Left ventricle myocardium inferior (tissue), 1 donor: ENCODE measurements around the gene HOXB13. TPM values are rescaled to one million over a fixed set of nuclear protein-coding genes. Genes with fewer than 3 reads are reported as not detected.
A peak's percentile ranks its signal among the peaks of the same experiment; 100 is the strongest.

Experiments used
- DNase-seq: peaks from one replicate; pipeline ENCODE4 v3.0.0-alpha.2; 2020
- H3K27ac ChIP-seq: fragments of 200-600 bp; replicated peaks from 2 replicates; pipeline ENCODE4 v1.8.0; 2021
- H3K27me3 ChIP-seq: fragments of 200-600 bp; 2 replicates; pipeline ENCODE4 v1.8.0; 2021; ENCODE audit warnings: low read depth
- H3K36me3 ChIP-seq: fragments of 200-600 bp; 2 replicates; pipeline ENCODE4 v1.8.0; 2021
- H3K4me1 ChIP-seq: fragments of 200-600 bp; 2 replicates; pipeline ENCODE4 v1.8.0; 2021
- H3K4me3 ChIP-seq: fragments of 200-600 bp; 2 replicates; pipeline ENCODE4 v1.8.0; 2021; ENCODE audit warnings: mild to moderate bottlenecking, moderate library complexity
- H3K9me3 ChIP-seq: fragments of 200-600 bp; replicated peaks from 2 replicates; pipeline ENCODE4 v1.8.0; 2021
- CTCF ChIP-seq: fragments of 200-600 bp; IDR thresholded peaks from 2 replicates; pipeline ENCODE4 v1.8.0; 2021; ENCODE audit warnings: antibody characterized with exemption, mild to moderate bottlenecking, borderline replicate concordance
- intact Hi-C: fragments of 100-400 bp; cut with micrococcal nuclease; formaldehyde crosslinking; loops from one replicate; pipeline ENCODE4 v1.11.0; 2022
- total RNA-seq: library from RNA; stranded (reverse); fragmentation: NEBNext Ultra II Directional; extraction: Animal tissue kit (Norgen Biotek cat#: 25700); gene quantifications from one replicate; pipeline ENCODE4 v1.2.1, GENCODE V29; 2021
- donor health status: DM: no; HTN: yes; CAD: no; lungs with severe emphysema.

Gene HOXB13
- total RNA-seq, 1 donor from 2014 or later, result not detected

GRCh38 chr17:48692049-48692448 is 36.5 kb downstream of the HOXB13 start:
- H3K27me3 ChIP-seq, result peaks cover 86% of the 10 kb centered on the region

GRCh38 chr17:48690655-48691054 is 37.9 kb downstream of the HOXB13 start:
- no peak for TF ChIP-seq CTCF
- peaks cover 8% of the 10 kb centered on the region for H3K9me3 ChIP-seq
- H3K4me3 ChIP-seq, result no peak overlapping the region
- no peak for DNase-seq
- intact Hi-C loops, result no loop called here
- no peaks in the 10 kb centered on the region for H3K4me1 ChIP-seq
- no peak overlapping the region for H3K27ac ChIP-seq
- H3K36me3 ChIP-seq, result no peaks in the 10 kb centered on the region
- H3K27me3 ChIP-seq, result peaks cover 81% of the 10 kb centered on the region

More at GRCh38 chr17:48692049-48692448, 36.5 kb downstream of the HOXB13 start:
- H3K4me3 ChIP-seq, result no peak overlapping the region
- H3K9me3 ChIP-seq, result peaks cover 8% of the 10 kb centered on the region
- no peak overlapping the region for H3K27ac ChIP-seq
- H3K4me1 ChIP-seq, result no peaks in the 10 kb centered on the region
- no peak for DNase-seq
- intact Hi-C loops, result no loop called here
- no peak for TF ChIP-seq CTCF
- no peaks in the 10 kb centered on the region for H3K36me3 ChIP-seq

DNA sequence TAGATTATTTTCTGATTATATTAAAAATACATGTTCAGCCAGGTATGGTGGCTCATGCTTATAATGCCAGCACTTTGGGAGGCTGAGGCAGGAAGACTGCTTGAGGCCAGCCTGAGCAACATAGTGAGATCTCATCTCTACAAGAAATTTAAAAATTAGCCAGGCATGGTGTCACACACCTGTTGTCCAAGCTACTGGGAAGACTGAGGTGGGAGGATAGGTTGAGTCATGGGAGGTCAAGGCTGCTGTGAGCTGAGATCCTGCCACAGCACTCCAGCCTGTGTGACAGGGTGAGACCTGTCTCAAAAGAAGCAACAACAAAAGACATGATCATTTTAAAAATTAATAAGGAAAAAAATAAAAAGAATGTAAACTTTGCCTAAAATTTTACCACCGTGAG is 46.9 kb downstream of the HOXB13 start:
- no peak overlapping the region for H3K4me3 ChIP-seq
- H3K27ac ChIP-seq, result no peak overlapping the region
- H3K36me3 ChIP-seq, result no peaks in the 10 kb centered on the region
- DNase-seq, result no peak
- no peaks in the 10 kb centered on the region for H3K9me3 ChIP-seq
- intact Hi-C loops, result no loop called here
- peaks cover 96% of the 10 kb centered on the region for H3K27me3 ChIP-seq
- no peak for TF ChIP-seq CTCF
- peaks cover 5% of the 10 kb centered on the region for H3K4me1 ChIP-seq

DNA sequence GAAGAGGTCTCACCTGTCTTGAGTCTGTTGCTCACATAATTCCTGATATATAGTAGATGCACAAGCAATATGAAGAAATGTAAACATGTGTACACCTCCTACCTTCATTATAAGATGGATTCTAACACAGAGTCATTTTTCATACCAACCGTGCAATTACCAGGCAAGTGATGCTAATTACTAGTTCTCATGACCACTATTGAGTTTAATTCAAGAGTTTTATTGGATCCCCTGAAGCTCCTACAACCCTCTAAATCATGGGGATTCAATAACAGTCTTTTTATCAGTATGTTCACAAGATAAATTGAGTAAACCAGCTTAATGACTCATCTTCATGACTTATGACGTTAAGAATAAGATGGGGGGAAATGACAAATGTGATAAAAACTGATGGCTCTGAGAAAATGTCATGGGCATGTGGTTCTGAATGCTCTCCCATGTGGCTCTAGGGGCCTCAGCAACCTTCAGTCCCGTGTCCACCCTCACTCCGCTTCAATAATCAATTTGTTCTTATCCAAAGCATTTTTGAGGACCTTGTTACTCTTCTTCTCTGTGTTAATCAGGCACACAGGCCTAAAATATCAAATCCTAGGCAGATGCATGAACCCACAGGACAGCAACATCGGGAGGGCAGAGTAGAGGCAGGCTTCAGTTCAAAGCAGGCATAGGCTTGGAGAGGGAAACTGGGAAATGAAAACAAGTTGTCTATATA is 49.0 kb downstream of the HOXB13 start:
- peaks cover 97% of the 10 kb centered on the region for H3K27me3 ChIP-seq
- H3K9me3 ChIP-seq, result no peaks in the 10 kb centered on the region
- no peak for TF ChIP-seq CTCF
- H3K4me3 ChIP-seq, result no peak overlapping the region
- H3K36me3 ChIP-seq, result no peaks in the 10 kb centered on the region
- DNase-seq, result no peak
- intact Hi-C loops, result loop anchor here (10.0 kb wide), 2 partner anchors 205 to 355 kb away; no protein-coding TSS in a partner anchor
- H3K27ac ChIP-seq, result no peak overlapping the region
- peaks cover 5% of the 10 kb centered on the region for H3K4me1 ChIP-seq

DNA sequence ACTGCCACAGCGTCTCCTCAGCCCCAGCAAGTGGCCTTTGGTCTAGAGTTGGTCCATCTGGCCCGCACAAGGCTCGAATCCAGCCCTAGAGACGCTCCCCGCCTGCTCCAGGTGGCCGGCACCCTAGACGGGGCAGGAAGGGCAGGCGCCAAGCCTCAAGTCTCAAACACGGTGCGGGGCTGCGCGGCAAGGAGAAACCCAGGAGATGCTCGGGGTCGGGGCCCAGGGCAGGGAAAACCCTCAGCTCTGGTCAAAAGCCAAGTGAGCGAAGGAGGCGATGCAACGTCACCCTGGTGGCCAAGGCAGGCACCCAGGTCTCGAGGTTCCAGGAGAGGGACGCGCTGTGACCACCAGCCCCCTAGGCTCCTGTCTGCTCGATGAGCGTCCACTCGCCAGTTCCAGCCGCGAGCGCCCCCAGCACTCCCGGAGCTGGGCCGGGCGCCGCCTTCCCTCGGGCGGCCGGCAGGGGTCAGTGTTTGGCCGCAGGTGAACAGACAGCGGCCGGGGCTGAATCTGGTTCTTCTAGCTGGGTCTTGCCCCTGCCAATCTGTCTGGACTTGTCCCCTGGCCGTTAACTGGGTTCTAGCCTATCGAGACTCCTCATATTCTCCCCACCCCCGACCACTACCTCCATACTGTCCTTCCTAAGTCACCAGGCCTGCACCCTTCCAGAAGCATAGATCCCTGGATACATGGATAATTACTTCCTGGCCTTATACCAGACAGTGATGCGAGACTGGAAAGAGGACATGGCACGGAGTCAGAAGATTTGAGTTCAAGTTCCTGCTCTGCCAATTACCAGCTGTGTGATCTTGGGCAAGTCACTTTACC is 50.2 kb downstream of the HOXB13 start:
- intact Hi-C loops, result loop anchor here (10.0 kb wide), 2 partner anchors 206 to 356 kb away; no protein-coding TSS in a partner anchor
- H3K27me3 ChIP-seq, result peaks cover 100% of the 10 kb centered on the region
- H3K36me3 ChIP-seq, result no peaks in the 10 kb centered on the region
- peak; percentile 93 for TF ChIP-seq CTCF
- peaks cover 5% of the 10 kb centered on the region for H3K4me1 ChIP-seq
- DNase-seq, result peak; percentile 53
- H3K27ac ChIP-seq, result no peak overlapping the region
- H3K4me3 ChIP-seq, result no peak overlapping the region
- no peaks in the 10 kb centered on the region for H3K9me3 ChIP-seq
